Measurements from ENCODE around the gene PCYT2. TPM values are rescaled to one million over a fixed set of nuclear protein-coding genes. Genes with fewer than 3 reads are reported as not detected.

PCYT2 gene
- total RNA-seq, 4 donors from 2014 or later, result 18.4 to 45.8 (median 34.4) TPM

DNA sequence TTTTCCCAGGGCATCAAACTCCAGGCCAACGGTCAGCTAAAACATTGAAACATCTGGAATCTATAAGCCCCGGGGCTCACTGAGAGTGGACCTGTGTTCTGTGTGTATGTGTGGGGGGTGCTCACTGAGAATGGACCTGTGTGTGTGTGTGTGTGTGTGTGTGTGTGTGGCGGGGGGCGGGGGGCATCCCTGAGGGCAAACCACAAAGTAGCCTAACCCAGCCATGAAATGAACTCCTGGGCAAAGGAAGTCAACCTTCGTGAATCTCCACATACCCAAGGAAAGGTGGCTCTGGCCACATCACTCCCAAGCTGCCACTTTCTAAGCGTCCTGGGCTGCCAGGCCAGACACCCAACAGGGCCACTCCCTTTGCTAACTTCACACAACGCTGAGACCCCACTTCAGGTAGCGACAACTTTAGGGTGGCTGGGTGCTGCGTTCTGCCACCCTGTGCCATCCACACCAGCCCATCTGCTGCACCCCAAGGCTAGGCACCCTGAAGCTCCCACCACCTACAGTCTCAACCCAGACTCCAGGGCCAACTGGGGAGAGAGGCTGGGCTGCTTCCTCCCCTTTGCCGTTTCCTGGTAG is 14.8 kb upstream of the PCYT2 start:
- WGBS, 2 donors (ENCODE audit: low coverage in 1 of 2), result 58% methylated on average over 6 of the region's 10 CpGs; no CpG with 5 or more reads in 1 of the 2 donors
- Histone ChIP-seq H3K4me1 (peaks cover 0 to 67% (median 52%) of the 10 kb centered on the region in 3 donors), H3K27me3 (peaks cover 18% of the 10 kb centered on the region), H3K36me3 (peaks cover 0 to 15% of the 10 kb centered on the region in 2 donors), H3K4me3 (peak overlapping the region; percentile 93 to 99), H3K9me3 (no peaks in the 10 kb centered on the region), H3K27ac (peak overlapping the region; percentile 90 to 99 (median 97))
- ATAC-seq, result no peak
- TF ChIP-seq EP300 (IDR thresholded peaks at IDR 0.05), result no peak
- TF ChIP-seq, protein P1, sequence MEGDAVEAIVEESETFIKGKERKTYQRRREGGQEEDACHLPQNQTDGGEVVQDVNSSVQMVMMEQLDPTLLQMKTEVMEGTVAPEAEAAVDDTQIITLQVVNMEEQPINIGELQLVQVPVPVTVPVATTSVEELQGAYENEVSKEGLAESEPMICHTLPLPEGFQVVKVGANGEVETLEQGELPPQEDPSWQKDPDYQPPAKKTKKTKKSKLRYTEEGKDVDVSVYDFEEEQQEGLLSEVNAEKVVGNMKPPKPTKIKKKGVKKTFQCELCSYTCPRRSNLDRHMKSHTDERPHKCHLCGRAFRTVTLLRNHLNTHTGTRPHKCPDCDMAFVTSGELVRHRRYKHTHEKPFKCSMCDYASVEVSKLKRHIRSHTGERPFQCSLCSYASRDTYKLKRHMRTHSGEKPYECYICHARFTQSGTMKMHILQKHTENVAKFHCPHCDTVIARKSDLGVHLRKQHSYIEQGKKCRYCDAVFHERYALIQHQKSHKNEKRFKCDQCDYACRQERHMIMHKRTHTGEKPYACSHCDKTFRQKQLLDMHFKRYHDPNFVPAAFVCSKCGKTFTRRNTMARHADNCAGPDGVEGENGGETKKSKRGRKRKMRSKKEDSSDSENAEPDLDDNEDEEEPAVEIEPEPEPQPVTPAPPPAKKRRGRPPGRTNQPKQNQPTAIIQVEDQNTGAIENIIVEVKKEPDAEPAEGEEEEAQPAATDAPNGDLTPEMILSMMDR (IDR thresholded peaks at IDR 0.05), result no peak
- no peak for TF ChIP-seq POLR2A (IDR thresholded peaks at IDR 0.05)
- no peak for TF ChIP-seq POLR2AphosphoS5 (IDR thresholded peaks at IDR 0.05)

DNA sequence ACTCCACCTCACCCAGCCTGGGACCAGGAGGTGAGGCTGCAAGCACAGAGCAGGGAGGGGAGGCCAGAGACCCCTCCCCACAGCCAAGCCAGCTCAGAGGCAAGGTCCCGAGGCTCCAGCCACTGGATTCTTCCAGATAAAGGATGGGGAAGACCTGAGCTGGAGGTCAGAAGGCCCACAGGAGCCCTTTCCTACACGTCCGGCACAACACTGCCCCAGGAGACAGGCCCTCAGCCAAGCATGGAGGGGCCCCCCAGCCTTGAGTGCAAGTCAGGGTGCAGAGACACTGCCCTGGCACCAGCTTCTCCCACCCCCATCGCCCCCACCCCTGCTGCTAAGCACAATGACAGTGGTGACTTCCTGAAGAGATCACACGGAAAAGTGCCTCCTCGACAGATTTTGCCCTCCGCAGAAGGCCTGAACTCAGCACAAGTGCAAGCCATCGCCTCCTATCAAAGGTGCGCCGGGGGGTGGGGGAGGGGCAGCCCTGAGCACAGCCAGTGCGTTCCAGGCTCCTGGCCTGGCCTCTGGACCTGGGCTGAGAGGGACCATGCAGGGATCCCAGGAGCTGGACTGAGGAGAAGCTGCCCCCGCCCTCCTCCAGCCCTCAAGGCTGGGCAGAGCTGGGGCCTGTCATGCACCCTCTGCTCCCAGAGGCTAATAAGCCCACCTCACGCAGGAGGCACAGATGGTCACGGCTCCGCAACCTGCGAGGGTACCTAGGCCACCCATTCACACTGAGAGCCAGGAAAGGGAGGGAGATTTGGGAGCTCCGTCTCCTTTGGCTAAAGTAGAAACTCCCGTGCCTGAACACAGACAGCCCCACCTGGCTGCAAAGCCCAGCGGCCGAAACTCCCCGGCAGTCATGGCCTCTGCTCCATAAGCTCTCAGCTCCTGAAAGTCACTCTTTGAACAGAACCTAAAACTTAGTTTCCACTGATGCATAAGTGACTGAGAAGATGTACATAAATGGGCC is 13.6 kb upstream of the PCYT2 start:
- Histone ChIP-seq H3K4me3 (peak overlapping the region in 1 of 2 donors; percentile 6), H3K27me3 (peaks cover 18% of the 10 kb centered on the region), H3K36me3 (peaks cover 0 to 27% of the 10 kb centered on the region in 2 donors), H3K4me1 (peaks cover 0 to 78% (median 52%) of the 10 kb centered on the region in 3 donors), H3K9me3 (no peaks in the 10 kb centered on the region), H3K27ac (peak overlapping the region in 3 of 4 donors; percentile 71 to 99 (median 98))
- TF ChIP-seq, protein P1 (IDR thresholded peaks at IDR 0.05), result no peak
- TF ChIP-seq EP300 (IDR thresholded peaks at IDR 0.05), result no peak
- TF ChIP-seq POLR2AphosphoS5 (IDR thresholded peaks at IDR 0.05), result no peak
- no peak for TF ChIP-seq POLR2A (IDR thresholded peaks at IDR 0.05)
- WGBS, 2 donors (ENCODE audit: low coverage in 1 of 2), result 87% methylated on average over 4 of the region's 21 CpGs; no CpG with 5 or more reads in 1 of the 2 donors
- ATAC-seq, result no peak

DNA sequence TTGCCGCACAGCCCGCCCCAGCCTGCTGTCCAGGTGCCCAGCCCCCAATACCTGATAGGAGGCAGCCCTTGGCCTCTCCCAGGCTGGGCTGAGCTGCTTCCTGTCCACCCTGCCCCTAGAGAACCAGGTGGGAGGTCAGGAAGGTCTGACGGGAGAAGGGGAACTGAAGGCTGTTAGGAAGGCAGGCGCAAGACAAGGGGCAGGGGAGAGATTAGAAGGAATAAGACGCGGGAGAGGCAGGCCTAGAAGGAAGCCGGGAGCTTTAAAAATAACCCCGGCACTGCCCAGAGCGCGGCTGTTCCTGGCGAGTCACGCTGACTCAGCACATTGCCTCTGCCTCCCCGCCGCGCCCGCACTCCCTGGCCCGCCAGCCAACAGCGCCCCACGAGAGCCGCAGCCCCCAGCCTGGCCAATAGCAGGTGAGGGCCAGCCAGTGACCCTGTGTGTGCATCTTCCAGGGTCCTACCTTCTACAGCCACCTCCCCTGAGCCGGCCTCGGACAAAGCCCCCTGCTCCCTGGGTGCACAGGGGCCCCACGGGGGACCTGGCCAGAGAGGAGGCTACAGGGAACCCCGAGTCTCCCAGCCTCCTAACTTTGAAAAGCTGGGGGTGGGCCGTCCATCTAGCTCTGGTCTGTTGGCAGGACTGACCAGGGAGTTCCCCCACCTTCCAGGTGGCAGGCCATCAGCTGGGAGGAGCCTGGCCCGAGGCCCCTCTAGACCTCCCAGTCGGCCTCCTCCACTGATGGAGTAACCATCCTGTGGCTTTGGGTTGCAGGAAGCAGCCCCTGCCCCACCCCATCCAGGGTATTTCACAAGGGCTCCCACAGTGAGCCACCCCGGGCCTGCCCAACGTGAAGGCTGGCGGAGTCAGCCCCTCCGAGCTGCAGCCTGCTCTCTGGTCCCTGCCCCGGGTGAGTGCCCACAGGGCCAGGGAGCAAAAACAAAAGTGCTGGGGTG is 12.4 kb upstream of the PCYT2 start:
- TF ChIP-seq EP300 (IDR thresholded peaks at IDR 0.05), result no peak
- no peak for TF ChIP-seq POLR2AphosphoS5 (IDR thresholded peaks at IDR 0.05)
- no peak for TF ChIP-seq POLR2A (IDR thresholded peaks at IDR 0.05)
- TF ChIP-seq, protein P1 (IDR thresholded peaks at IDR 0.05), result no peak
- Histone ChIP-seq H3K4me3 (peak overlapping the region in 1 of 2 donors; percentile 42), H3K4me1 (peaks cover 0 to 86% (median 49%) of the 10 kb centered on the region in 3 donors), H3K36me3 (peaks cover 0 to 38% of the 10 kb centered on the region in 2 donors), H3K9me3 (no peaks in the 10 kb centered on the region), H3K27me3 (peaks cover 6% of the 10 kb centered on the region), H3K27ac (peak overlapping the region in 3 of 4 donors; percentile 71 to 99 (median 98))
- 0% methylated on average over 7 of the region's 32 CpGs; no CpG with 5 or more reads in 1 of the 2 donors for WGBS, 2 donors (ENCODE audit: low coverage in 1 of 2)
- ATAC-seq, result peak; percentile 17

DNA sequence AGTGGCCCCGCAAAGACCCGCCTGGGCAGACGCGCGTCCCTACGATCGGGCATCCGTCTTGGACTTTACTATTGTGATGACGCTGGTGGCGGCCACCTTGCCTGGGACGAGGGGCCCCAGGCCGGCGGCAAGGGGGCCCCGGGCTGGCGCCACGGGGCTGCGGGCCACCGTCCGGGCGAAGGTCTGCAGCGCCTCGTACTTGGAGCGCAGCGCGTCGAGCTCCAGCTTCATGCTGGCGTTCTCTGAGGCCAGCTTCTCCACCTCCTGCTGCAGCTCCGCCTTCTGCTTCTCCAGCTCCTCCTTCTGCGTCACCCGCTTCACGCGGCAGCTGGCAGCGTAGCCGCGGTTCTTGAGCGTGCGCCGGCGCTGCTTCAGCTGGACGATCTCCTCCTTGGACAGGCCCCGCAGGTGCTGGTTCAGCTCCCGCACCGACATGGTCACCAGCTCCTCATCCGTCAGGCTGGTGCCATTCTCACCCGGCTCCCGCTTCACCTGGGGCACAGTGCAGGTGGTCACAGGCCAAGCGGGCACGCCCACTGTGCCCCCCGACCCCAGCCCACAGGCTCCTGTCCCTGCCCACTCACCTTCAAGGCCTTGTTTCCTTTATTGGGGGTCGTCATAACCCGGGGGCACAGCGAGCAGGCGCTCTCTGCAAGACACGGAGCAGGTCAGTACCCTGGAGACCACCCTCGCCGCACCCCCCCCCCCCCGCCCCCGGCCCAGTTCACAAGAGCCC is 11.5 kb upstream of the PCYT2 start:
- Histone ChIP-seq H3K9me3 (no peaks in the 10 kb centered on the region), H3K36me3 (peaks cover 0 to 38% of the 10 kb centered on the region in 2 donors), H3K27me3 (no peaks in the 10 kb centered on the region), H3K4me3 (peak overlapping the region in 1 of 2 donors; percentile 42), H3K4me1 (peaks cover 0 to 83% (median 45%) of the 10 kb centered on the region in 3 donors), H3K27ac (peak overlapping the region in 3 of 4 donors; percentile 71 to 99 (median 98))
- no peak for ATAC-seq
- 90 to 94% methylated on average over 9 to 12 of the region's 58 CpGs for WGBS, 2 donors (ENCODE audit: low coverage in 1 of 2)
- TF ChIP-seq, protein P1 (IDR thresholded peaks at IDR 0.05), result no peak
- TF ChIP-seq POLR2AphosphoS5 (IDR thresholded peaks at IDR 0.05) (no peak), POLR2A (IDR thresholded peaks at IDR 0.05) (no peak), EP300 (IDR thresholded peaks at IDR 0.05) (no peak)
